Activated CD4-positive, alpha-beta T cell treated with anti-CD3 and anti-CD28 coated beads for 1 hour (primary cell): ENCODE measurements around the gene RABAC1.

ENCODE experiments used
- DNase-seq: peaks from one replicate; pipeline ENCODE4 v3.0.0-alpha.2; 2020

Gene RABAC1

GRCh38 chr19:41913538-41914423 is 45.3 kb downstream of the RABAC1 start:
- DNase-seq: no peak

- DNase-seq: no peak
Measured at GRCh38 chr19:41912899-41913537, 46.1 kb downstream of the RABAC1 start.

- no peak for DNase-seq
Measured at GRCh38 chr19:41911889-41912731, 47.0 kb downstream of the RABAC1 start.

- no peak for DNase-seq
Measured at GRCh38 chr19:41910992-41911888, 47.9 kb downstream of the RABAC1 start.

GRCh38 chr19:41910240-41910991 is 48.7 kb downstream of the RABAC1 start:
- DNase-seq: no peak

GRCh38 chr19:41909706-41910105 is 49.4 kb downstream of the RABAC1 start:
- no peak for DNase-seq

- no peak for DNase-seq
Measured at GRCh38 chr19:41908724-41909464, 50.2 kb downstream of the RABAC1 start.

- no peak for DNase-seq
Measured at GRCh38 chr19:41907994-41908615, 51.0 kb downstream of the RABAC1 start.

- DNase-seq: no peak
Measured at GRCh38 chr19:41906916-41907680, 52.0 kb downstream of the RABAC1 start.
